T-helper 17 cell (primary cell): Measurements from ENCODE around the gene IGSF9. TPM values are rescaled to one million over a fixed set of nuclear protein-coding genes. Genes with fewer than 3 reads are reported as not detected.

Source experiments
- ATAC-seq: fragments of 150-1000 bp; cut with Tn5 transposase; 2 replicates; pipeline ENCODE4 v1.10.0; 2021; ENCODE audit warnings: mild to moderate bottlenecking, moderate library complexity
- DNase-seq, 3 donors: peaks; one replicate each; pipeline versions ENCODE4 v3.0.0 to v3.0.0-alpha.2; 2020 to 2021
- H3K9me3 ChIP-seq: one replicate; pipeline ENCODE4 v1.7.0; 2013; ENCODE audit warnings: low read length, mild to moderate bottlenecking; ENCODE audit not compliant: control insufficient read depth, poor library complexity, severe bottlenecking
- H3K27ac Mint-ChIP-seq: one replicate; pipeline ENCODE4 v1.8.0; 2022; ENCODE audit warnings: mild to moderate bottlenecking, moderate library complexity, mixed read lengths
- H3K27me3 Mint-ChIP-seq: one replicate; pipeline ENCODE4 v1.8.0; 2022; ENCODE audit warnings: mixed read lengths
- H3K36me3 Mint-ChIP-seq: one replicate; pipeline ENCODE4 v1.8.0; 2022; ENCODE audit warnings: low read depth, mixed read lengths
- H3K4me1 Mint-ChIP-seq: one replicate; pipeline ENCODE4 v1.8.0; 2022; ENCODE audit warnings: mild to moderate bottlenecking, mixed read lengths
- H3K4me3 Mint-ChIP-seq: one replicate; pipeline ENCODE4 v1.8.0; 2022; ENCODE audit warnings: mild to moderate bottlenecking, moderate library complexity, mixed read lengths
- total RNA-seq, 4 donors: library from RNA in 2 of 4; stranded (reverse) in 2 of 4; gene quantifications; one replicate each; pipeline ENCODE4 v1.2.3 and lab custom pipeline; 2022 to 2026

The IGSF9 gene
- total RNA-seq, 2 donors from 2014 or later, result 0.07 TPM; not detected in 1

DNA sequence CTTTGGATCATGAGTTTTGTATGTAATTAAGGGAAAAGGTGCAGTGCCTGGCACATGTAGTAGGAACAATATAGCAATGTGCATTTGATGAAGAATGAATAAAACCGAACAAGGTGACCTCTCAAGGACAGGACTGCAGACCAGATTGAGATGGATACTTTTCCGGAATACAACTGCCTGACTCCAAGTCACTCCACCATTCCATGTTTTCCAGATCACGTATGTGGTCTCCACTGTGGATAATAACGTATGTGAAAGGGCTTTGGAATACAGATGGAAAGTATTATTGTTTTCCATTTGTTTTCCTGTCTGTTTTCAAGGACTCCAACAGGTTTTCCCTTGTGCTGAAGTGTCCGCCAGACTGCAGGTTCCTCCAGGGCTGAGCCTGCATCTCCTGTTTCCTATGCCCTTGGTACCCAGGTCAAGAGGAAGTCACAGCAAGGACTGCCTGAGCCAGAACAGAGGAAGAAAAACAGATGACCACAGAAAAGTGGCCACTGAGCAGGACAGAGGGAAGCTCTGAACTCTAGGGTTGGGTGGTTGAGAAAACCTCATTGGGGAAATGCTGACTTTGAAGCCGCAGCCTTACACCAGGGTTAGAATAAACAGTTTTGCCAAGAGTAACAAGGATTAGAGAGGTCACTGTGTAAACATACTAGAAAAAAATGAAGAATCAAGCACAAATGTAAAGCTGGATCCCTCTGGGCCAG is 49.4 kb downstream of the IGSF9 start:
- Mint-ChIP-seq H3K27me3 (peaks cover 10% of the 10 kb centered on the region), H3K27ac (no peak overlapping the region), H3K4me3 (peak overlapping the region; percentile 45), H3K36me3 (no peaks in the 10 kb centered on the region), H3K4me1 (peaks cover 26% of the 10 kb centered on the region)
- DNase-seq (no peak), ATAC-seq (no peak)
- H3K9me3 ChIP-seq, result no peaks in the 10 kb centered on the region

DNA sequence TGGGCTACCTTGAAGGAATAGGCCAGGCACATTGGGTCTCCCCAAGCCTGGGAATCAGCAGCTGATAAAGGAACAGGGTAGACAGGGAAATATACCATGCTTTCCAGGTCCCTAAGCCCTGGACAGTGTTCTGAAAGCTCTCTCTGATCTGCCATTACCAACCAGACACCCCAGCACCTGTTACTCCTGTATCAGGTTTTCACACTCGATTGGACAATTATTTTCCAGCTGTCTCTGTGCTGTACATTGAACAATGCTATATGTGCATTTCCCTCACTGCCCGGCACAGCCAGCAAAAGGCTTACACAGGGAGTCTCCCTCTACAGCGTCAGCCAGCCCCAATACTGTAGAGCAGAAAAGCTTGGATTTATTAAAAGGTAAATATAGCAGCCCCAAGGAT is 50.1 kb downstream of the IGSF9 start:
- H3K27ac Mint-ChIP-seq, result no peak overlapping the region
- no peak for DNase-seq
- no peak for ATAC-seq

DNA sequence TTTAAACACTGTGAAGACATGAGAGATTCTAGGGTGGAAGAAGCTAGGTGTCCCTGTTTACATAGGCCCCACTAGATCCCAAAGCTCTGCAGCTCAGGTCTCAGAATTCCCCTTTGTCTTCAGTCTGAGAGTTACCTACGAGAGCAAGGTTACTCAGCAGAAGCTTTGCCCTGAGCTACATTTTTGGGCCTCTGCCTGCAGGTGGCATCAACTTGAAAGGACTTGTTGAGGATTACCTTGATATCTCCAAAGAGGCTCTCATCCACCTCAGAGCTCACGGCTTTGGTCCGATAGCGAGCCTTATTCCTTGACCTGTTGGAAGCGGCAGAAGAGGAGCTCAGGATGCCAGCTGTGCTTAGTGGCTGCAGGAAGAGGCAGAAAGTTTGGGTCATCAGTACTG is 52.5 kb downstream of the IGSF9 start:
- Mint-ChIP-seq H3K27ac (peak overlapping the region; percentile 60), H3K36me3 (no peaks in the 10 kb centered on the region), H3K27me3 (peaks cover 10% of the 10 kb centered on the region), H3K4me1 (peaks cover 25% of the 10 kb centered on the region), H3K4me3 (no peak overlapping the region)
- no peaks in the 10 kb centered on the region for H3K9me3 ChIP-seq
- no peak for DNase-seq
- no peak for ATAC-seq

More for the DNA sequence above, 50.1 kb downstream of the IGSF9 start:
- H3K9me3 ChIP-seq, result no peaks in the 10 kb centered on the region
- Mint-ChIP-seq H3K27me3 (peaks cover 10% of the 10 kb centered on the region), H3K36me3 (no peaks in the 10 kb centered on the region), H3K4me1 (peaks cover 25% of the 10 kb centered on the region), H3K4me3 (no peak overlapping the region)

DNA sequence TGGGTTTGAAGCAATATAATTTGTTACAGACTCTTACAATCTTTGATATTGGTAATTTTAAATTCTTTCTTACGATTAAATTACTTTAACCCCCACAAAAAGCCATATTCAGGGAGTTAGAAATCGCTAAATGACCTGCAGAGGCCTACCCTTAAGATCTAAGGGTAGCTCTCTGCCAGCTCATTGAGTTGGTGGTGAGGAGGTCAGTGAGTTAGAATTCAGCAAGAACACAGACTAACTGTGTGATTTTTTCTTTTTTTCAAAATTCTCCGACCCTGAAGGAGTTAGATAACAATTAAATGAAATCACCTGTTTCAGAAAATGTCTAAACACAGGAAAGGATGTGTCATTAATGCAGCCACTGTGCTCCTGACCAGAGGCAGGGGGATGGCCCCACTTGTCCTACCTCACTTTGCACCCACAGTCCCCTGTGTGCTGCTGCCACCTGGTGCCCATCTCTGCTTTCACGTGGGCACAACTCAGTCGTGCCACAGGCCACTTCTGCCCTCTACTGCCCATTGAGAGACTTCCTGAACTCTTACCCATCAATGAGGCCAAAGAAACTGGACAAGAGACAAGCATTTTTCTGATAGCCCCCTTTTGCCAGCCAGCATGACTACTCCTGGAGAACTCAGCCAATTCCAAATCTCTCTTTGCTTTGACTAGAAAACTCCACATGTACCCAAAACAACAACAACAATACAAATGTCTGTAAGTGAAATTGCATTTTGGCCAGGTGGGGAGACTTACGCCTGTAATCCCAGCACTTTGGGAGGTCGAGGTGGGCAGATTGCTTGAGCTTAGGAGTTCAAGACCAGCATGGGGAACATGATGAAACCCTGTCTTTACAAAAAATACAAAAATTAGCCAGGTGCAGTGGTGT is 53.9 kb downstream of the IGSF9 start:
- H3K9me3 ChIP-seq, result no peaks in the 10 kb centered on the region
- ATAC-seq (peak; percentile 96), DNase-seq (peak; percentile 50 to 56 (median 52))
- Mint-ChIP-seq H3K4me1 (peaks cover 26% of the 10 kb centered on the region), H3K27me3 (peaks cover 10% of the 10 kb centered on the region), H3K27ac (peak overlapping the region; percentile 60), H3K36me3 (no peaks in the 10 kb centered on the region), H3K4me3 (no peak overlapping the region)

DNA sequence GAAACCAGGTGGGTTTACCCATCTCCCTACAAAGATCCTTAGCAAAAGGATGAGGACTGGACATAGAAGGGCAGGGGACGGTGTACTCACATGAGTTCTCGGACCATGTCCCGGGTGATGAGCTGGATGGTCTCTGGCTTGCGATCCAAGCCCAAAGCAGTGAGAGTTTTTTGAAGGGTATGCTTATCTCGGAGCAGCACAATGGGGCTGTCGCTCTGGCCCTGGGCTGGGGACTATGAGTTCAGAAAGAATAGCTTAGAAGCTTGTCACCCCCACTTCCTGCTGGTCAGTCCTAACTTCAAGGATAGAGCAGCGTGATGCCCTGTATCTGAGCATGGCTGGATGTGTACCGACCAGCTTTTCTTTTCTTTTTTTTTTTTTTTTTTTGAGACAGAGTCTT is 55.0 kb downstream of the IGSF9 start:
- peaks cover 22% of the 10 kb centered on the region for H3K4me1 Mint-ChIP-seq
- no peak for DNase-seq
- ATAC-seq, result no peak

DNA sequence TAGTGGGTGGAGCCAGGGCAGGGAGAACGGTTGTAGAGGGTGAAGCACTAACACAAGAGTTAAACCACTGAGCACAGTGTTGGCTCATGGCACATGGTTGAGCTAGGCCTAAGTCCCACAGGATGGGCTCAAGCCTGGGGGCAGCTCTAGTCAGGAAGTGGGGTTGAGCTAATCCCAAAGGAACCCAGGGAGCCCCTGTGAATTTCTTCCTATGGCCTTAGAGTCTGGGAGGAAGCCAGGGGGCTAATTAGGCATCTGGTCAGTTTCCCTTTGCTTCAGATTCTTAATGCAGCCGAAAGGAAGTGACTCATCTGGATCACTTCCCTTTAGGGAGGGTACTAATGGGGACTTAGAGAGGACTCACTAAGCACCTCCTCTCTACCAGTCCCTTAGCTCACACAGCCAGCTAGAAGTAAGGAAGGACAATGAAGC is 55.6 kb downstream of the IGSF9 start:
- DNase-seq (no peak), ATAC-seq (peak; percentile 49)
- Mint-ChIP-seq H3K36me3 (peaks cover 2% of the 10 kb centered on the region), H3K4me3 (peak overlapping the region; percentile 52), H3K27ac (no peak overlapping the region), H3K27me3 (peaks cover under 1% of the 10 kb centered on the region), H3K4me1 (peaks cover 22% of the 10 kb centered on the region)
- no peaks in the 10 kb centered on the region for H3K9me3 ChIP-seq

More for the DNA sequence above, 55.0 kb downstream of the IGSF9 start:
- Mint-ChIP-seq H3K36me3 (peaks cover 2% of the 10 kb centered on the region), H3K27ac (no peak overlapping the region), H3K27me3 (peaks cover 2% of the 10 kb centered on the region), H3K4me3 (no peak overlapping the region)
- H3K9me3 ChIP-seq, result no peaks in the 10 kb centered on the region

DNA sequence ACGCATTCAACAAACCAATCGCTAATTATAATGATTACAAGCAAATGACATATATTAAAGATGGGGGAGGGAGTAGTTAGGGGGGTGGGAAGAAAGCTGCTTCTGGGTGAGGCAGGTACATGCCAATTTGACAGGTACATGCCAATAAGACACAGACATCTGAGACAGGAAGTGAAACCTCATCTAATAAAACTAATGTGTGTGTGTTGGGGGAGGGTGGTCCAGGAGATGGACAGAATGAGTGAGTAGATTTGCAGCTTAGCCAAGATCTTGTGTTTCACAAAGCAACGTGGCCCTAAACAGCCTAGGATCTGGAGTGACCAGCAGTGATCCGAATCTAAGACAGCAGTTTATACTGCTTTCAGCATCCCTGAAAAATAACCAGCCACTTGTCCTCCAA is 56.2 kb downstream of the IGSF9 start:
- no peaks in the 10 kb centered on the region for H3K9me3 ChIP-seq
- Mint-ChIP-seq H3K4me1 (peaks cover 24% of the 10 kb centered on the region), H3K27ac (no peak overlapping the region), H3K36me3 (peaks cover 2% of the 10 kb centered on the region), H3K27me3 (peaks cover 5% of the 10 kb centered on the region), H3K4me3 (no peak overlapping the region)
- ATAC-seq, result no peak
- DNase-seq, result no peak

DNA sequence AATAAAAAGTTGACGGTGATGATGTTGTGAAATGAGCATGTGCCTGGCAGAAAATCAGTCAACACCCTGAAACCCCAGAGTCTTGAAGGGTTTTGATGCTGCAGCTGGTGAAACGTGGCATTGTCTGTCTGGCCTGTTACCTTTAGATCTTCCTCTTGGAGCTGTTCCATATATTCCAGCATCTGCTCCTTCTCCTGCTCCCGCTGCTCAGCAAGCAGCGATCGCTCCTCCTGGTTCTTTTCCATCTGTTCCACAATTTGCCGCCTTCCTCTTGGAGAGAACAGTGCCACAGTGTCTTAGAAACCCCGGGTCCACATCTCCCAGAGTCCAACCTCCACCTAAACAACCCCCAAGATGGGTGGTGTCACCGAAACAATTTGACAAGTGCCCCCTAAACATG is 61.1 kb downstream of the IGSF9 start:
- H3K4me3 Mint-ChIP-seq, result no peak overlapping the region
- H3K27me3 Mint-ChIP-seq, result peaks cover 6% of the 10 kb centered on the region
- ATAC-seq, result no peak
- H3K9me3 ChIP-seq, result no peaks in the 10 kb centered on the region
- DNase-seq, result no peak
- H3K36me3 Mint-ChIP-seq, result peaks cover 2% of the 10 kb centered on the region
- peak overlapping the region; percentile 86 for H3K27ac Mint-ChIP-seq
- H3K4me1 Mint-ChIP-seq, result peaks cover 7% of the 10 kb centered on the region

DNA sequence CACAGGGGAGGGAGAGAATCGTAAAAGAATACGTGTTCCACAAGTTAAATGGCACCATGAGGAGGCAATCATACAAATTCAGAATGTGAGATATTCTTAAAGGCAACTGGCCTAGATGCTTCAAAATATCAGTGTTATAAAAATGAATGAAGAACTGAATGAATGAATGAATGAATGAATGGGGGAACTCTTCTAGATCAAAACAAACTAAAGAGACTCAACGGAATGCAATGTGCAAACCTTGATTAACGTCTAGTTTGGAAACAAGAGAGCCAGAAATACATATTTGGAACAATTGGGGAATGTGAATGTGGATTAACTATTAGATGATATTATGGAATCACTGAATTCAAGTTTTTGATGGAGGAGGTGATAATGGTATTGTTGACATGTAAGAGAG is 62.3 kb downstream of the IGSF9 start:
- peaks cover 9% of the 10 kb centered on the region for H3K4me1 Mint-ChIP-seq
- H3K9me3 ChIP-seq, result no peaks in the 10 kb centered on the region
- peaks cover 4% of the 10 kb centered on the region for H3K36me3 Mint-ChIP-seq
- ATAC-seq (no peak), DNase-seq (no peak)
- H3K4me3 Mint-ChIP-seq, result no peak overlapping the region
- H3K27ac Mint-ChIP-seq, result no peak overlapping the region
- peaks cover 12% of the 10 kb centered on the region for H3K27me3 Mint-ChIP-seq

DNA sequence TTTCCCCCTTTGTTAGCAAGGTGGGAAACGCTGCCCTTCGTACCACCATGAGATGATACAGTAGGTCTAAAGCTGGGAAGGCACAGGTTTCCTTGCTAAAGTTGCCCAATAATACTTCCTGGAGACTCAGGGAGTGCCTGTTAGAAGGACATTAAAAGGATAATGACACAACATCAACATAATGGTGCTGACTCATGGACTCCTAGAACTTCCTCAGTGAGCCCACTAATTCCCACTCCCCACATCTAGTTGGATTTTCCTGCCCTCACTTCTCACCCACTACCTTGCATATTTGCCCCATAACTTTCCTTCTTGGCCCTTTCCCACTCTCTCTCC is 62.9 kb downstream of the IGSF9 start:
- H3K4me1 Mint-ChIP-seq, result peaks cover 9% of the 10 kb centered on the region

DNA sequence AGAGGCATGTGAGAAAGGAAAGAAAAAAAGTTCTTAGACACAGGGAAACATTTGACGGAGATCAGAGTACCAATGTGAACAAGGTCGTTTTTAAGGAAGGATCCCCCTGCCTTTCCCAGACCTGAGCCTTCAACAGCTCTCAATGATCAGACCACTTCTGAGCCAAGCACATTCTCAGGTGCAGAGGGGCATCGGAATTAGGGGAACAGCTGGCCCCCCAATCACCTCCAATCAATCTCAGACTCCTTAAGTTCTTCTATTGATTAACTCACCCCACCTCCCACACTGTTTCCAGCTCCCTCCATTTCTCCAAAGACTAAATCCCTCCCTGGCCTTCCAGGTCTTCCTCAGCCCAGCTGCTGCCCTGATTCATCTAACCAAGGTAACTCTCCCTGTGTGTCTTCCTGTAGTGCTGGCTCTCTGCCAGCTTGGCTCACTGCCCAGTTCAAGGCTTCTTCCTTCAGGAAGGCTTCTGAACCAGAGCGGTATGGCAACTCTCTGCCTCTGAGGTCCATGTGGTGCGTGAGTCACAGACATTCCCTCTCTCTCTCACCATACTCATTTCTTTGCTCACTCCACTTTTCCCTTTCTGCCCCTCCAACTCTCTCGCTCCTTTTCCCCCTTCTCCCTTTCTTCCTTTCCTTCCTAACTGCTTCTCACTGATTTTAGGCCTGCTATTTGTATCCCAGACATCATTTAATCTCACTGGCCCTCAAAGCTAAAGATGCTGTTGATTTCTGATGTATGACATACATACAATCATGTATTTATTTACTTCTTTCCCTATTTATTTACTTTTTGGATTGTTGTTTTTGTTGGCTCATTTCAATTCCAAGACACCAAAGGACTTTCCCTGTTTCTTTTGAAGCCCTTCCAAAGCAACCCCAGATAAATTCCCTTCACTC is 63.5 kb downstream of the IGSF9 start:
- H3K36me3 Mint-ChIP-seq, result peaks cover 4% of the 10 kb centered on the region
- H3K27me3 Mint-ChIP-seq, result peaks cover 12% of the 10 kb centered on the region
- ATAC-seq (no peak), DNase-seq (peak in 2 of 3 donors; percentile 22 to 26)
- H3K27ac Mint-ChIP-seq, result no peak overlapping the region
- H3K4me3 Mint-ChIP-seq, result no peak overlapping the region
- H3K9me3 ChIP-seq, result no peaks in the 10 kb centered on the region
- H3K4me1 Mint-ChIP-seq, result peaks cover 9% of the 10 kb centered on the region

More for the DNA sequence above, 62.9 kb downstream of the IGSF9 start:
- H3K27ac Mint-ChIP-seq, result no peak overlapping the region
- H3K36me3 Mint-ChIP-seq, result peaks cover 4% of the 10 kb centered on the region
- H3K4me3 Mint-ChIP-seq, result no peak overlapping the region
- no peaks in the 10 kb centered on the region for H3K9me3 ChIP-seq
- peaks cover 12% of the 10 kb centered on the region for H3K27me3 Mint-ChIP-seq
- ATAC-seq, result no peak
- no peak for DNase-seq

DNA sequence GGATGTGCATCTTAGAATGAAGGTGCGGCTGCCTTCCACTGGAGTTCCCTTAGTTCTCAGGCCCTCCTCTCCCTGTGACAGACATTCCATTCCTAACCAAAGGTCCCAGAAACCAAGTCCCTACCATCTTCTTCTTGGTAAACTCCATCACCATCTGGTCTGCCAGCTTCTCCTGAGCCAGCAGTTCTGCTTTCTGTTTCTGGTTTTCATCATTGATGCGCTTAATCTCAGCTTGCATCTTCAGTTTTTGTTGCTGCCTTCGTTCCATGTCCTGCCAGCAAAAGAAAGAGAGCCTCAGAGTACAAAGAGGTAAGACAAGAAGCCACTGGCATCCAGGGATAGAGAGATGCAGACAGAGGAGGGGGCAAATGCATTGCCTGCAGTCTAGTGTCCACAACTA is 65.0 kb downstream of the IGSF9 start:
- Mint-ChIP-seq H3K4me3 (no peak overlapping the region), H3K4me1 (peaks cover 8% of the 10 kb centered on the region), H3K36me3 (peaks cover 4% of the 10 kb centered on the region), H3K27me3 (peaks cover 26% of the 10 kb centered on the region), H3K27ac (no peak overlapping the region)
- no peak for ATAC-seq
- DNase-seq, result no peak
- H3K9me3 ChIP-seq, result no peaks in the 10 kb centered on the region

DNA sequence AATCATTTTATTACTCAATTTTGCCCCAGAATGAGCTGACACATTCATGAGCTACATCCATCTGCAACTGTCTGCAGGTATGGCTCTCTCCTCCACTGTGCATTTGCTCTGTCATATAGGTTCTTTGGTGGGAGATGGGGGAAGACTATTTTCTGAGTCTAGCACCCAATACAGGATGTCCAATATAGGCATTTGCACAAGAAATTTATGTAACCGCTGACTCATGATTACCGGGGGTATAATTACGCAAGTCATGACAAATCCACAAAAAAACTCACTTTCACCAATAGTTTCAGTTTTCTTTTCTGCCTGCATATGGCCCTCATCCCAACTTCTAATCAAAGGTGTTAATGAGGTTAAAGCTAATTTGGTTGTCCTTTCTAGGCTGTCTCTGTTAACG is 65.4 kb downstream of the IGSF9 start:
- Mint-ChIP-seq H3K4me3 (no peak overlapping the region), H3K27ac (no peak overlapping the region), H3K27me3 (peaks cover 30% of the 10 kb centered on the region), H3K4me1 (peaks cover 8% of the 10 kb centered on the region), H3K36me3 (peaks cover 4% of the 10 kb centered on the region)
- H3K9me3 ChIP-seq, result no peaks in the 10 kb centered on the region
- no peak for ATAC-seq
- no peak for DNase-seq
